Suprapubic skin (tissue), 3 donors: ENCODE results near the gene NAE1.
"Not testable (repeated sequence)": the region's sequence is repeated elsewhere in the genome, so short reads cannot be mapped to it uniquely, and the experiment has no call there.

Source experiments
- POLR2A ChIP-seq, 2 donors: fragments of 450-650 bp; IDR thresholded peaks; one replicate each; pipeline ENCODE4 v1.6.1; 2017; ENCODE audit warnings: antibody characterized with exemption in 2 of 2, mild to moderate bottlenecking in 2 of 2, moderate library complexity in 2 of 2
- TF ChIP-seq, protein P1 (sequence below), 2 donors: fragments of 200-600 bp in 1 of 2; fragments of 450-650 bp in 1 of 2; sonication (generic) in 1 of 2; IDR thresholded peaks; one replicate each; pipeline ENCODE4 v1.5.1; 2016 to 2019; ENCODE audit warnings: antibody characterized with exemption in 2 of 2, mild to moderate bottlenecking in 1 of 2, moderate library complexity in 1 of 2

DNA sequence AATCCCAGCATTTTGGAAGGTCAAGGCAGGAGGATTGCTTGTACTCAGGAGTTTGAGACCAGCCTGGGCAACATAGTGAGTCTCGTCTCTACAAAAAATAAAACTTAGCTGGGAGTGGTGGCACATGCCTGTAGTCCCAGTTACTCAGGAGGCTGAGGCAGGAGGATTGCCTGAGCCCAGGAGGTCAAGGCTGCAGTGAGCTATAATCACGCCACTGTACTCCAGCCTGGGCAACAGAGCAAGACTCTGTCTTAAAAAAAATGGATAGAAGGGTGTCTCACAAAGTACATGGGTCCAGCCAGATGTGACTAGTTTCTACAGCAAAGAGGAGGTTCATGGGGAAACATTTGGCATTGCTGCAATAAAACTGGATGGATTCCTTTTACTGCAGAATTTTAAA is 40.6 kb upstream of the NAE1 start:
- TF ChIP-seq, protein P1, sequence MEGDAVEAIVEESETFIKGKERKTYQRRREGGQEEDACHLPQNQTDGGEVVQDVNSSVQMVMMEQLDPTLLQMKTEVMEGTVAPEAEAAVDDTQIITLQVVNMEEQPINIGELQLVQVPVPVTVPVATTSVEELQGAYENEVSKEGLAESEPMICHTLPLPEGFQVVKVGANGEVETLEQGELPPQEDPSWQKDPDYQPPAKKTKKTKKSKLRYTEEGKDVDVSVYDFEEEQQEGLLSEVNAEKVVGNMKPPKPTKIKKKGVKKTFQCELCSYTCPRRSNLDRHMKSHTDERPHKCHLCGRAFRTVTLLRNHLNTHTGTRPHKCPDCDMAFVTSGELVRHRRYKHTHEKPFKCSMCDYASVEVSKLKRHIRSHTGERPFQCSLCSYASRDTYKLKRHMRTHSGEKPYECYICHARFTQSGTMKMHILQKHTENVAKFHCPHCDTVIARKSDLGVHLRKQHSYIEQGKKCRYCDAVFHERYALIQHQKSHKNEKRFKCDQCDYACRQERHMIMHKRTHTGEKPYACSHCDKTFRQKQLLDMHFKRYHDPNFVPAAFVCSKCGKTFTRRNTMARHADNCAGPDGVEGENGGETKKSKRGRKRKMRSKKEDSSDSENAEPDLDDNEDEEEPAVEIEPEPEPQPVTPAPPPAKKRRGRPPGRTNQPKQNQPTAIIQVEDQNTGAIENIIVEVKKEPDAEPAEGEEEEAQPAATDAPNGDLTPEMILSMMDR (IDR thresholded peaks at IDR 0.05), result not testable (repeated sequence)
- TF ChIP-seq POLR2A (IDR thresholded peaks at IDR 0.05), result not testable (repeated sequence)
